NCI-H446 (cell line): ENCODE data around the gene UNC119.

ENCODE experiments used
- DNase-seq, 2 experiments: peaks; one replicate each; lab custom pipeline; 2025; lab: John Stamatoyannopoulos, UW

Gene UNC119

GRCh38 chr17:28573040-28573380, 20.6 kb upstream of the UNC119 start:
- DNase-seq, result no peak

- DNase-seq, result no peak
Measured at GRCh38 chr17:28572259-28573039, 20.0 kb upstream of the UNC119 start.

GRCh38 chr17:28571361-28572122, 19.1 kb upstream of the UNC119 start, which contains the start of gene PIGS:
Gene PIGS, minus strand, starts transcription at chr17:28571524. Its CDS starts 28 bp downstream, at chr17:28571496.
- peak; percentile 82 to 94 for DNase-seq

- DNase-seq, result no peak
Measured at GRCh38 chr17:28570716-28571360, 18.4 kb upstream of the UNC119 start.

- DNase-seq, result no peak
Measured at GRCh38 chr17:28569446-28569845, 17.0 kb upstream of the UNC119 start.

- DNase-seq, result no peak
Measured at GRCh38 chr17:28567604-28568003, 15.2 kb upstream of the UNC119 start.

GRCh38 chr17:28563475-28563874, 11.1 kb upstream of the UNC119 start:
- no peak for DNase-seq

- no peak for DNase-seq
Measured at GRCh38 chr17:28555022-28555421, 2.6 kb upstream of the UNC119 start.

GRCh38 chr17:28554565-28554964, 2.1 kb upstream of the UNC119 start:
- DNase-seq, result no peak

- no peak for DNase-seq
Measured at GRCh38 chr17:28553000-28553505, 629 bp upstream of the UNC119 start.

- no peak for DNase-seq
Measured at GRCh38 chr17:28551421-28552175, 826 bp downstream of the UNC119 start.

GRCh38 chr17:28550858-28551257, 1.6 kb downstream of the UNC119 start:
- no peak for DNase-seq

GRCh38 chr17:28549236-28550132, 2.9 kb downstream of the UNC119 start:
- DNase-seq, result no peak

- no peak for DNase-seq
Measured at GRCh38 chr17:28548417-28549130, 3.9 kb downstream of the UNC119 start.

- DNase-seq, result peak; percentile 12 to 35
Measured at GRCh38 chr17:28547623-28548416, 4.6 kb downstream of the UNC119 start.

- no peak for DNase-seq
Measured at GRCh38 chr17:28547096-28547622, 5.3 kb downstream of the UNC119 start.

- DNase-seq, result no peak
Measured at GRCh38 chr17:28545787-28546415, 6.5 kb downstream of the UNC119 start.

GRCh38 chr17:28545141-28545503, 7.3 kb downstream of the UNC119 start:
- no peak for DNase-seq
